Kidney epithelial cell (primary cell): ENCODE data around the gene SLC7A6OS. TPM values are rescaled to one million over a fixed set of nuclear protein-coding genes. Genes with fewer than 3 reads are reported as not detected.

Source experiments
- DNase-seq: peaks from one replicate; pipeline ENCODE4 v3.0.0-alpha.2; 2010; ENCODE audit warnings: low read depth
- H3K27me3 ChIP-seq: 2 replicates; pipeline ENCODE4 v1.6.0; 2011; ENCODE audit warnings: low read length; ENCODE audit not compliant: control insufficient read depth, insufficient read depth
- H3K36me3 ChIP-seq: 2 replicates; pipeline ENCODE4 v1.5.1; 2011; ENCODE audit warnings: low read length; ENCODE audit not compliant: control insufficient read depth, insufficient read depth
- H3K4me3 ChIP-seq: 2 replicates; pipeline ENCODE4 v1.5.1; 2011; ENCODE audit warnings: low read depth, mild to moderate bottlenecking, control low read depth, low read length
- CTCF ChIP-seq: IDR thresholded peaks from 2 replicates; pipeline ENCODE4 v1.5.1; 2011; ENCODE audit warnings: mild to moderate bottlenecking, moderate library complexity, low read length, control low read depth, inconsistent platforms; ENCODE audit not compliant: insufficient read depth, poor library complexity, severe bottlenecking
- total RNA-seq: library from RNA; depleted of rRNA; stranded (reverse); fragments of >200 nt; gene quantifications from 2 replicates; pipeline ENCODE4 v1.2.3, GENCODE V29; 2015

The SLC7A6OS gene
- total RNA-seq, 1 donor from 2014 or later = 10.4 TPM

DNA sequence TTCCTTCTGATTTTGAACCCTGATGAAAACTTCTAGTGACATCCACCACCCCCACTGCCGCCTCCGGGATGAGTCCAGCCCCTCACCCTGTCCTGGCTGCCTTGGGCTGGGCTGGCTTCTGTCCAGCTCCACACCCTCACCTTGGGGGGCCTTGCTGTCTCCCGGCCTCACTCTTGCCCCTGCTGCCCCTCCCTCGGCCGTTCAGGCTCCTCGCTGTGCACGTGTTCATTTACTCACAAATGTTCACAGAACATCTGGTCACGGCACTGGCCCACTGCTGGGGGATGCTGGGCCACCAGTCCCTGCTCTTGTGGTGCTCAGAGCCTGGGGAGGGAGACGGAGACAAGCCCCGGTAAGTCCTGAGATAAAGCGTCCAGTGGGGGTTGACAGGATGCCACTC, 40.7 kb upstream of the SLC7A6OS start:
- Histone ChIP-seq H3K4me3 (no peak overlapping the region), H3K36me3 (peaks cover under 1% of the 10 kb centered on the region), H3K27me3 (no peaks in the 10 kb centered on the region)
- DNase-seq = no peak
- TF ChIP-seq CTCF = no peak

GRCh38 chr16:68350813-68351350, 40.1 kb upstream of the SLC7A6OS start:
- no peak for TF ChIP-seq CTCF
- DNase-seq = no peak
- H3K27me3 ChIP-seq = no peaks in the 10 kb centered on the region
- H3K36me3 ChIP-seq = no peaks in the 10 kb centered on the region
- H3K4me3 ChIP-seq = no peak overlapping the region

DNA sequence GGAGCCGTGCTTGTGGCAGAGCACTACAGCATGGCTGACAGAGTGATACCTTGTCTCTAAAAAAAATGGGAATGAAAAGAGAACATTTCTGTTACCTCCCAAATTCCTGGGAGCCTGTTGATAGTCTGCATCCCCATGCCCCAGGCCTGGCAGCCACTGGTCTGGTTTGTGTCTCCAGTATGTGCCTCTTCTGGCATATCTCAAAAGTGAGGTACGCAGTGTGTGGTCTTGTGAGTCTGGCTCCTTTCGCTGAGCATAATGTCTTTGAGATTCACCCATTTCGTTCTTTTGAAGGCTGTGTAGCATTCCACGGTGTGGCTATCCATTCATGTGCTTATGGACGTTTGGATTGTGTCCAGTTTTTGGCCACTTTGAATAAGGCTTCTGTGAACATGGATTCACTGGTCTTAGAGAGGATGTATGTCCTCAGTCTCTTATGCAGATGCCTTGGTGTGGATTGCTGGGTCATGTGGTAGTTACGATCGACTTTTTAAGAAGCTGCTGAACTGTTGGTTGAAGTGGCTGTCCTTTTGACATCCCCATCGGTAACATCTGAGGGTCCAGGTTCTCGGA, 39.2 kb upstream of the SLC7A6OS start:
- no peaks in the 10 kb centered on the region for H3K27me3 ChIP-seq
- no peak overlapping the region for H3K4me3 ChIP-seq
- no peak for TF ChIP-seq CTCF
- no peaks in the 10 kb centered on the region for H3K36me3 ChIP-seq
- no peak for DNase-seq

GRCh38 chr16:68348639-68349445, 38.1 kb upstream of the SLC7A6OS start:
- Histone ChIP-seq H3K36me3 (no peaks in the 10 kb centered on the region), H3K27me3 (no peaks in the 10 kb centered on the region), H3K4me3 (no peak overlapping the region)
- TF ChIP-seq CTCF = no peak
- no peak for DNase-seq

- TF ChIP-seq CTCF = no peak
- DNase-seq = no peak
- Histone ChIP-seq H3K36me3 (no peaks in the 10 kb centered on the region), H3K27me3 (no peaks in the 10 kb centered on the region), H3K4me3 (no peak overlapping the region)
Measured at GRCh38 chr16:68347605-68348004, 36.9 kb upstream of the SLC7A6OS start.
